Activated CD4-positive, alpha-beta T cell treated with anti-CD3 and anti-CD28 coated beads, Interleukin-10, Interleukin-2, amounts not matched to agents 100 ng/mL and 50 ng/mL, durations not matched to agents 16 hours and 8 hours (primary cell): ENCODE results near the gene ALLC.
"Not testable (repeated sequence)": the region's sequence is repeated elsewhere in the genome, so short reads cannot be mapped to it uniquely, and the experiment has no call there.

Experiments
- DNase-seq: peaks from one replicate; pipeline ENCODE4 v3.0.0-alpha.2; 2020

Gene ALLC

DNA sequence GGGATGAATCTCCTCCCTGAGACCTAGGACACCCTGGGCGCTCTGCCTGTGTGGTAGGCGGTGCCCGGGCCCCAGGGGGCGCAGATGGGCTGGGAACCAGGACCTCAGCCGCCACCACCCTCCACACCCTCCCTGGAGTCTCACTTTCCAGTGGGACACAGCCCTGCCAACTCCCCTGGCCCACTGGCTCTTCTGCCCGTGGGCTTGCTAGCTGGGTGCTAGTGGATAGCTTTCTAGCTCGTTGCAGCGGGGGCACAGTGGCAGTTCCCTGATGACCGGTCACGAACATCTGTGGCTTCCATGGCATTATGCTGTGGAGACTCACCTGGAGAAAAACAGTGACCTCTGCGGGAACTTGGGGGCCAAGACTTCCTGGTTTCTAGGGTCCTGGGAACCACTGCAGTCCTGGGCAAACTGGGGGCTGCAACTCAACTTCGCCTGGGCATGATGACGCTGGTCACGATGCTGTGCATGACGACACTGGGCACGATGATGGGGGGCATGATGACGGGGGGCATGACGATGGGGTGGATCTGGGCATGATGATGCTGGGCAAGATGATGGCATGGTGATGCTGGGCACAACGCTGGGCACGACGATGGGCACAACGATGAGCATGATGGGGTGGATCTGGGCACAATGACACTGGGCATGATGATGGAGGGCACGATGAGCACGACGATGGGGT is 31.0 kb upstream of the ALLC start:
- no peak for DNase-seq

DNA sequence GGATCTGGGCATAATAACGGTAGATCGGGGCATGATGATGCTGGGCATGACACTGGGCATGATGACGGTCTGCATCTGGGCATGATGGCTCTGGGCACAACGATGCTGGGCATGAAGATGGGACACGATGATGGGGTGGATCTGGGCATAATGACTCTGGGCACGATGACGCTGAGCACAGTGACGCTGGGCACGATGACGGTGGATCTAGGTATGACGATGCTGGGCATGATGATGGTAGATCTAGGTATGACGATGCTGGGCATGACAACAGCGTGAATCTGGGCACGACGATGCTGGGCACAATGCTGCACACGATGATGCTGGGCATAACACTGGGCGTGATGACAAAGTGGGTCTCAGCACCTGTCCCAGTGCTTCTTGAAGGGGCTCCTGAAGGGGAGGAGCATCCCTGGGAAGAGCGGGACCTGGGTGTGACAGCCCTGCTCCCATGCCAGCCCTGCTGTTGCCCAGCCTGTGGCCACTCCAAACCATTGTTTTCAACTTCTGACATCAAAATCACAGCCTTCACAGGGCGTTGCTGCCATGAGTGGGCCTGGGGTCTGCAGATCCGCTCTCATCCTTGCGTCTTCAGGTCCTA is 30.4 kb upstream of the ALLC start:
- DNase-seq: no peak

DNA sequence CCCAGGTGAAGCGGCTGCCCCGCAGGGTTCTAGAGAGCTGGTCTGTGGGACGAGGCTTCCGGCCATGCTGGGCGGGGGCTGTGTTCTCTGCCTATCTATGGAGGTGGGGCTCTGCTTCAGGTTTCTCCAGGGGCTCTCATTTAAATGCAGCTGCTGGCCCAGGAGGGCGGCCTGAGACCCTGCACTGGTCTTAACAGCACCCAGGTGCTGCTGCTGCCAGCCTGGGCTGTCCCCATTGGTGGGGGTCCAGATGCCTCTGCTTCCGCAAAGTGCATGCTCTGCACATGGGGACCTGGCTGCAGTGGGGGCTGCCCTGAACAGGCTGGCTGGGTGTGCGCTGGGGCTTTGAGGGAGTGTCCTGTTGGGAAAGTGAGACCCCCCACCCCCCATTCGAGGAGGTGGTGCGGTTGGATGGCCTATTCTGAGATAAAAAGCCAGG is 29.7 kb upstream of the ALLC start:
- no peak for DNase-seq

GRCh38 chr2:3628800-3629199 is 29.2 kb upstream of the ALLC start:
- no peak for DNase-seq

DNA sequence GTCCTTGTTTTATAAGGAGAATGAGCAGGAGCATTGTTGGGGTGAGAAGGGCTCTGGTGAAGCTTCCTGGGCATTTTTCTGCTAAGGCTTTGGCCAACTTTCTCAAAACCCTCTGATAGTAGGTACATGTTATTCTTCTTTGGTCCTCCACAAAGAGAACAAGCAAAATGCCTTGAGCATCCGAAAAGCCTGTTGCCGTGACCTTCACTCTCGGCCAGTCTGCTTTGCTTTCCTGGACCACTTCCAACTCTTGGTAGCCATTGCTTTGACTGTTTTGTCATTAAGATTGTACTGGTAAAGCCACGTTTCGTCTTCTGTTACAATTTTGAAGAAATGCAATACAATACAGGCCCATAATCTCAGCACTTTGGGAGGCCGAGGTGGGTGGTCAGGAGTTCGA is 27.4 kb upstream of the ALLC start:
- DNase-seq: no peak

GRCh38 chr2:3631161-3631850 is 26.7 kb upstream of the ALLC start:
- no peak for DNase-seq

DNA sequence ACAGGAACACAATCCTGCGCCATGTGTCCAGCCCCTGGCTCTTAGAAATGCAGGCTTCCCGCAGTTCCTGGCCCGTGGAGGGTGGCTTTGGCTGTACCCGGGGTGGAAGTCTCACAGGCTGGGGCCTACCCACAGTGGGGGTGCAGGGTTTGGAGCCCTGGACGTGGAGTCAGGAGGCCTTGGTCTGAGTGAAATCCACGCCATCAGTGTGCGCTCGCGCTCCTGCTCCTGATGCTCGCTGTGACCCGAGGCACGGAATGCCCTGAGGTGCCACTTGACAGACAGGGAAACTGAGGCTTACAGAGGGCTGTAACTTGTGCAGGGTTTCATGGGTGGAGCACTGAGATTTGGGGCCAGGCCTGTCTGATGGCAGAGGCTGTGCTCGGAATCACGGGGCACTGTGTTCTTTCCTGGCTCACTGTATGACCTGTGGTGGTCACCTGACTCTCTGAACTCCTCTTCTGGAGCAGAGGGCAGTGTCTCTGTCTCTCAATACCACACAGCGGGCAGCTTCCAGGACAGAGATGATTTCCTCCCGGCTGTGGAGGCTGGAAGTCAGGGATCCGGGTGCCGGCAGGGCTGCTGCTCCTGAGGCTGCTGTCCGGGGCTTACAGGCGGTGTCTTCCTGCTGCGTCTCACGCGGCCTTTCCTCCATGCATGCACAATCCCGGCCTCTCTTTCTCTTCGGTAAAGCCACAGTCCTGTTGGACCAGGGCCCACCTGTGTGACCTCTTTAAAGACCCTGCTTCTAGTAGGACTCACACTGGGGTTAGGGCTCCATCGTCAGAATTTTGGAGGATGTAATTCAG is 25.9 kb upstream of the ALLC start:
- DNase-seq: no peak

DNA sequence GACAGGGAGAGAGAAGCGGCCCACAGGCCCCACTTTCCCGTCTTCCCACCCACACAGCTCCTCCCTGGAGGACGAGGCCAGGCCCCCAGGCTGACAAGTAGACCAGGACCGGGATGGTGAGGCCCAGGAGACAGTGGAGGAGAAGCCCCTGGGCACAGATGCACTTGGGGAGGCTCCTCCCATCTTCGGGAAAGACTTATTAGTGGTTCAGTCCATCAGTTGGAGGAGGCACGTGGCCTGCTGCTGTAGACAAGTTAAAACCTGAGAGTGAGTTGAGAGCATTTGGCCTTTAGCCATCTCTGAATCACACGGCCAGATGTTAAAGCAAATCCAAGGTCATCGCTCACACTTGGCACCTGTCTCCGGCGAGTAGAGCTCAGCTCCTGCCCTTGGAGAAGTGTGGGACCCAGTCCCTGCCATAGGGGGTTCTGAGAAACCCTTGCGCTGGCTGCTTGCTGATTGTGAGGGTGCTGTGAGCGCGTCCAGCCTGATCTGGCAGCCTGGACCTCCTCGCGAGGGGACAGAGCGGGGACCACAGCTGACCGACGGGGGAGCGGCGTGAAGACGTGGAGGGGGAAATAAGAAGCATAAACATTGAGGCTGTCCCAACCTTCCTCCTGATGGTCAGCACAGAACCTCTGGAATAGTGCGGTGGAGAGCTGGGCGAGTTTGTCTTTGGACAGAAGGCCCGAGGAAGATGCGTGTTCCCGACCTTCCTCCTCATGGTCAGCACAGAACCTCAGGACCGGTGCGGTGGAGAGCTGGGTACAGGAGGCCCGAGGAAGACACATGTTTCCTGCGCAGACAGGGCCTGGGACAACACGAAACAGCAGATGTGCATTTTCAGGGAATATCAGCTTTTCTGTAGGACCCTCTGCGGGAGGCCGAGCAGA is 24.7 kb upstream of the ALLC start:
- DNase-seq: no peak

GRCh38 chr2:3633982-3634595 is 23.9 kb upstream of the ALLC start:
- DNase-seq: no peak

GRCh38 chr2:3634596-3635121 is 23.3 kb upstream of the ALLC start:
- no peak for DNase-seq

- no peak for DNase-seq
Measured at GRCh38 chr2:3635171-3635974, 22.6 kb upstream of the ALLC start.

- DNase-seq: not testable (repeated sequence)
Measured at GRCh38 chr2:3635975-3636327, 22.0 kb upstream of the ALLC start.

DNA sequence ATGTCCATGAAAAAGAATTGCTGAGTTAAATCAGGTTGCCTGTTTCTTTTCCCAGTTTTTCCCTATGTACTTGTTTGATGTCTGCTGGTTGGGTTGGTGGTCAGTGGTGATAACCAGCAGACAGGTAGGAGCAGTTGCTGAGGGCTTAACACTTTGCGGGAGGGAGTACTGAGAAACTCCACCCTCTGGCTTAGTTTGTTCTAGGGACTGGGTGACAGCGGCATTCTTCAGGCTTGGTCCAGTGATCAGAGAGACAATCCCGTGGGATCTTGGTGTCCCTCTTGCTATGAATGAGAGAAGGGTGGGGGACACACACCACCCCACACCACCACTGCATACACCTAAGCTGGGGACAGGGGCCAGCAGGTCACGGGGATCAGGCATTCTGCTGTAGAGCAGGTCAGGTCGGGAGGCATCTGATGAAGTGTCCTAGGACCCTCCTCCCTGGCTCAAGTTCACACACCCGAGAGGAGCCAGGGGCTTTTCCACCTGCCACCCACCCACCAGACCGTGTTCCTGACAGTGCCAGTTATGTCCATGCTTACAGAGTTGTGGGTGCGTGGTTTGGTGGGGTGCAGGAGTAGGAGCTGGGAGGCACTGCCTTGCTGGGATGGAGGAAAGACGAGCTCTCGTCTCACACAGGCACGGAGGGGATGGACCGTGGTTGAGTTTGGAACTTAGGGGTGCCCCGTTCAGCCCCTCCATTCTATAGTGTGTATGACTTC is 21.3 kb upstream of the ALLC start:
- DNase-seq: no peak

DNA sequence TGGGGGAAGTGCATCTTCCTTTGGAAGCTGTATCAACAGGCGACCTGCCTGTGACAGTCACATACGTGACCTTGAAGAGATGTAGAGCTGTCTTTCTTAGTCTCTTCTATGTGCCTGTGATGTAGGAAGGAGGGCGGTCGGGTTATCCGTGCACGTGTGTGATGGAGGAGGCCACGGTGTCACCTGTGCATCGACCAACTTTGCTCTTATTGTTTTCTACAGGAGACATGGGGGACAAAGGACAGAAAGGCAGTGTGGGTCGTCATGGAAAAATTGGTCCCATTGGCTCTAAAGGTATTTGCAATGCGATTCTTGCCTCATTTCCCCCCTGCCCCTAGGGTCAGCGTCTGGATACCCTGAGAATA is 20.7 kb upstream of the ALLC start:
- no peak for DNase-seq

- no peak for DNase-seq
Measured at GRCh38 chr2:3637692-3638455, 20.1 kb upstream of the ALLC start.

GRCh38 chr2:3638456-3638810 is 19.6 kb upstream of the ALLC start:
- no peak for DNase-seq

- no peak for DNase-seq
Measured at GRCh38 chr2:3639015-3639630, 18.9 kb upstream of the ALLC start.

- no peak for DNase-seq
Measured at GRCh38 chr2:3639653-3640052, 18.3 kb upstream of the ALLC start.

GRCh38 chr2:3641181-3641580 is 16.8 kb upstream of the ALLC start:
- no peak for DNase-seq
